Stimulated activated naive B cell treated with anti-CD40 and anti-IgM and Interleukin-4, amounts not matched to agents 10 μg/mL and 1 μg/mL and 100 μg/mL, for 72 hours (primary cell): ENCODE results near the gene TMEM143.

ENCODE experiments used
- ATAC-seq, 2 donors: fragments of 150-1000 bp; cut with Tn5 transposase; replicated peaks; 2 replicates each; pipeline ENCODE4 v1.10.0; 2021; ENCODE audit warnings: moderate library complexity in 1 of 2
- DNase-seq: peaks from one replicate; pipeline ENCODE4 v3.0.0; 2021
- H3K27ac Mint-ChIP-seq: one replicate; pipeline ENCODE4 v1.8.0; 2022; ENCODE audit warnings: mild to moderate bottlenecking, mixed read lengths
- H3K27me3 Mint-ChIP-seq, 2 donors: one replicate each; pipeline ENCODE4 v1.8.0; 2022; ENCODE audit warnings: mixed read lengths in 2 of 2
- H3K36me3 Mint-ChIP-seq, 2 donors: one replicate each; pipeline ENCODE4 v1.8.0; 2022; ENCODE audit warnings: mixed read lengths in 2 of 2, mild to moderate bottlenecking in 1 of 2
- H3K4me1 Mint-ChIP-seq, 2 donors: one replicate each; pipeline ENCODE4 v1.8.0; 2022; ENCODE audit warnings: mixed read lengths in 2 of 2, mild to moderate bottlenecking in 1 of 2
- H3K4me3 Mint-ChIP-seq, 2 donors: one replicate each; pipeline ENCODE4 v1.8.0; 2022; ENCODE audit warnings: mild to moderate bottlenecking in 2 of 2, mixed read lengths in 2 of 2, moderate library complexity in 1 of 2
- H3K9me3 Mint-ChIP-seq, 2 donors: one replicate each; pipeline ENCODE4 v1.8.0; 2022; ENCODE audit warnings: mixed read lengths in 2 of 2, mild to moderate bottlenecking in 1 of 2

The TMEM143 gene

GRCh38 chr19:48355365-48355954 is 8.3 kb downstream of the TMEM143 start:
- DNase-seq, result no peak
- H3K4me1 Mint-ChIP-seq, result peaks cover 6 to 10% of the 10 kb centered on the region in 2 donors
- no peak for ATAC-seq
- peaks cover 7 to 26% of the 10 kb centered on the region in 2 donors for H3K36me3 Mint-ChIP-seq
- H3K4me3 Mint-ChIP-seq, result no peak overlapping the region
- H3K27me3 Mint-ChIP-seq, result no peaks in the 10 kb centered on the region
- no peak overlapping the region for H3K27ac Mint-ChIP-seq
- no peaks in the 10 kb centered on the region for H3K9me3 Mint-ChIP-seq

- ATAC-seq (no peak), DNase-seq (no peak)
- no peaks in the 10 kb centered on the region for H3K9me3 Mint-ChIP-seq
- H3K4me1 Mint-ChIP-seq, result peaks cover 6 to 10% of the 10 kb centered on the region in 2 donors
- H3K27ac Mint-ChIP-seq, result no peak overlapping the region
- H3K4me3 Mint-ChIP-seq, result no peak overlapping the region
- no peaks in the 10 kb centered on the region for H3K27me3 Mint-ChIP-seq
- H3K36me3 Mint-ChIP-seq, result peaks cover 4 to 22% of the 10 kb centered on the region in 2 donors
These were observed 9.3 kb downstream of the TMEM143 start for GRCh38 chr19:48354332-48354992.

GRCh38 chr19:48353677-48354076 is 10.1 kb downstream of the TMEM143 start:
- no peaks in the 10 kb centered on the region for H3K27me3 Mint-ChIP-seq
- H3K27ac Mint-ChIP-seq, result no peak overlapping the region
- DNase-seq (no peak), ATAC-seq (no peak)
- peaks cover 6 to 10% of the 10 kb centered on the region in 2 donors for H3K4me1 Mint-ChIP-seq
- no peak overlapping the region for H3K4me3 Mint-ChIP-seq
- H3K36me3 Mint-ChIP-seq, result peaks cover 4 to 15% of the 10 kb centered on the region in 2 donors
- H3K9me3 Mint-ChIP-seq, result no peaks in the 10 kb centered on the region

- H3K4me1 Mint-ChIP-seq, result peaks cover 6 to 10% of the 10 kb centered on the region in 2 donors
- peaks cover 6 to 16% of the 10 kb centered on the region in 2 donors for H3K36me3 Mint-ChIP-seq
- H3K9me3 Mint-ChIP-seq, result no peaks in the 10 kb centered on the region
- no peaks in the 10 kb centered on the region for H3K27me3 Mint-ChIP-seq
- peak; percentile 95 to 96 for ATAC-seq
- no peak overlapping the region for H3K4me3 Mint-ChIP-seq
- no peak overlapping the region for H3K27ac Mint-ChIP-seq
- peak; percentile 56 for DNase-seq
These were observed 12.4 kb downstream of the TMEM143 start for GRCh38 chr19:48351341-48351752.

- H3K9me3 Mint-ChIP-seq, result no peaks in the 10 kb centered on the region
- ATAC-seq (no peak), DNase-seq (no peak)
- no peaks in the 10 kb centered on the region for H3K27me3 Mint-ChIP-seq
- H3K4me1 Mint-ChIP-seq, result peaks cover 6 to 10% of the 10 kb centered on the region in 2 donors
- H3K36me3 Mint-ChIP-seq, result peaks cover 6 to 15% of the 10 kb centered on the region in 2 donors
- H3K4me3 Mint-ChIP-seq, result no peak overlapping the region
- H3K27ac Mint-ChIP-seq, result no peak overlapping the region
These were observed 12.9 kb downstream of the TMEM143 start for GRCh38 chr19:48350856-48351255.

- H3K9me3 Mint-ChIP-seq, result no peaks in the 10 kb centered on the region
- H3K4me1 Mint-ChIP-seq, result peaks cover 6 to 10% of the 10 kb centered on the region in 2 donors
- peaks cover 10 to 12% of the 10 kb centered on the region in 2 donors for H3K36me3 Mint-ChIP-seq
- no peak overlapping the region for H3K4me3 Mint-ChIP-seq
- no peak overlapping the region for H3K27ac Mint-ChIP-seq
- H3K27me3 Mint-ChIP-seq, result no peaks in the 10 kb centered on the region
- no peak for ATAC-seq
- DNase-seq, result no peak
These were observed 15.0 kb downstream of the TMEM143 start for GRCh38 chr19:48348737-48349136.

GRCh38 chr19:48348045-48348444 is 15.7 kb downstream of the TMEM143 start:
- no peak for ATAC-seq
- Mint-ChIP-seq H3K36me3 (peaks cover 13 to 18% of the 10 kb centered on the region in 2 donors), H3K27me3 (no peaks in the 10 kb centered on the region), H3K9me3 (no peaks in the 10 kb centered on the region), H3K4me1 (peaks cover 6 to 10% of the 10 kb centered on the region in 2 donors), H3K4me3 (no peak overlapping the region), H3K27ac (no peak overlapping the region)
- no peak for DNase-seq

- no peak overlapping the region for H3K27ac Mint-ChIP-seq
- H3K4me3 Mint-ChIP-seq, result no peak overlapping the region
These were observed 17.5 kb downstream of the TMEM143 start for GRCh38 chr19:48346191-48346590.

GRCh38 chr19:48344892-48345291 is 18.8 kb downstream of the TMEM143 start:
- H3K27me3 Mint-ChIP-seq, result no peaks in the 10 kb centered on the region
- peaks cover 11 to 17% of the 10 kb centered on the region in 2 donors for H3K36me3 Mint-ChIP-seq
- no peaks in the 10 kb centered on the region for H3K9me3 Mint-ChIP-seq
- no peak overlapping the region for H3K27ac Mint-ChIP-seq
- ATAC-seq (no peak), DNase-seq (no peak)
- H3K4me1 Mint-ChIP-seq, result no peaks in the 10 kb centered on the region
- no peak overlapping the region for H3K4me3 Mint-ChIP-seq

More at GRCh38 chr19:48346191-48346590, 17.5 kb downstream of the TMEM143 start:
- H3K9me3 Mint-ChIP-seq, result no peaks in the 10 kb centered on the region
- peaks cover 13 to 19% of the 10 kb centered on the region in 2 donors for H3K36me3 Mint-ChIP-seq
- no peaks in the 10 kb centered on the region for H3K27me3 Mint-ChIP-seq
- ATAC-seq (no peak), DNase-seq (no peak)
- H3K4me1 Mint-ChIP-seq, result peaks cover 2 to 4% of the 10 kb centered on the region in 2 donors

GRCh38 chr19:48342841-48343540 is 20.7 kb downstream of the TMEM143 start:
- Mint-ChIP-seq H3K27me3 (no peaks in the 10 kb centered on the region), H3K9me3 (no peaks in the 10 kb centered on the region), H3K36me3 (peaks cover 10 to 12% of the 10 kb centered on the region in 2 donors), H3K4me1 (no peaks in the 10 kb centered on the region), H3K27ac (peak overlapping the region; percentile 31), H3K4me3 (no peak overlapping the region)
- DNase-seq (no peak), ATAC-seq (no peak)

GRCh38 chr19:48342414-48342738 is 21.4 kb downstream of the TMEM143 start:
- Mint-ChIP-seq H3K27me3 (no peaks in the 10 kb centered on the region), H3K4me3 (no peak overlapping the region), H3K9me3 (no peaks in the 10 kb centered on the region), H3K4me1 (no peaks in the 10 kb centered on the region), H3K27ac (no peak overlapping the region), H3K36me3 (peaks cover 11 to 12% of the 10 kb centered on the region in 2 donors)
- ATAC-seq, result no peak
- no peak for DNase-seq

- H3K4me1 Mint-ChIP-seq, result no peaks in the 10 kb centered on the region
- DNase-seq, result no peak
- ATAC-seq, result no peak
- H3K36me3 Mint-ChIP-seq, result peaks cover 11 to 12% of the 10 kb centered on the region in 2 donors
- H3K27me3 Mint-ChIP-seq, result no peaks in the 10 kb centered on the region
- no peaks in the 10 kb centered on the region for H3K9me3 Mint-ChIP-seq
- H3K4me3 Mint-ChIP-seq, result no peak overlapping the region
- no peak overlapping the region for H3K27ac Mint-ChIP-seq
These were observed 22.0 kb downstream of the TMEM143 start for GRCh38 chr19:48341515-48342413.

GRCh38 chr19:48340995-48341394 is 22.7 kb downstream of the TMEM143 start:
- H3K36me3 Mint-ChIP-seq, result peaks cover 11 to 12% of the 10 kb centered on the region in 2 donors
- ATAC-seq (no peak), DNase-seq (no peak)
- H3K9me3 Mint-ChIP-seq, result no peaks in the 10 kb centered on the region
- no peaks in the 10 kb centered on the region for H3K27me3 Mint-ChIP-seq
- no peak overlapping the region for H3K27ac Mint-ChIP-seq
- H3K4me1 Mint-ChIP-seq, result no peaks in the 10 kb centered on the region
- H3K4me3 Mint-ChIP-seq, result no peak overlapping the region
